Thoracic aorta (tissue), 2 donors: ENCODE measurements around the gene IFT43. TPM values are rescaled to one million over a fixed set of nuclear protein-coding genes. Genes with fewer than 3 reads are reported as not detected.
A peak's percentile ranks its signal among the peaks of the same experiment; 100 is the strongest.

ENCODE experiments used
- ATAC-seq: fragments of 150-250 bp; one replicate; pipeline ENCODE4 v1.8.0; 2017; ENCODE audit warnings: low read depth; ENCODE audit not compliant: insufficient number of reproducible peaks, low FRiP score
- DNase-seq: peaks from one replicate; pipeline ENCODE4 v3.0.0-alpha.2; 2020; ENCODE audit warnings: low spot score
- H3K27ac ChIP-seq, 2 donors: fragments of 200-600 bp; sonication (generic); 1 replicate in 1 of 2; 2 replicates in 1 of 2; pipeline ENCODE4 v1.5.1; 2016; ENCODE audit warnings: mild to moderate bottlenecking in 2 of 2, moderate library complexity in 2 of 2
- H3K27me3 ChIP-seq: fragments of 200-600 bp; sonication (generic); replicated peaks from 2 replicates; pipeline ENCODE4 v1.6.0; 2016; ENCODE audit warnings: mild to moderate bottlenecking; ENCODE audit not compliant: insufficient read depth
- H3K36me3 ChIP-seq: fragments of 200-600 bp; sonication (generic); one replicate; pipeline ENCODE4 v1.5.1; 2016
- H3K4me1 ChIP-seq, 2 donors: fragments of 200-600 bp; sonication (generic); 1 replicate in 1 of 2; 2 replicates in 1 of 2; pipeline versions ENCODE4 v1.5.1 to v1.6.0; 2016; ENCODE audit warnings: low read depth in 2 of 2, mild to moderate bottlenecking in 1 of 2; ENCODE audit not compliant: control insufficient read depth in 1 of 2
- H3K4me3 ChIP-seq: fragments of 200-600 bp; sonication (generic); 2 replicates; pipeline ENCODE4 v1.5.1; 2016; ENCODE audit warnings: mild to moderate bottlenecking
- H3K9me3 ChIP-seq: fragments of 200-600 bp; sonication (generic); 2 replicates; pipeline ENCODE4 v1.5.1; 2016
- CTCF ChIP-seq: fragments of 200-600 bp; sonication (generic); IDR thresholded peaks from one replicate; pipeline ENCODE4 v1.5.1; 2019; ENCODE audit warnings: antibody characterized with exemption
- total RNA-seq, 2 donors: library from RNA; depleted of rRNA; stranded (reverse); fragments of >200 nt; gene quantifications; one replicate each; pipeline versions ENCODE4 v1.1.0 to v1.2.3, GENCODE V29; 2016

The IFT43 gene
- 10 to 100 TPM; 27.5 to 80.8 TPM for total RNA-seq

GRCh38 chr14:75985618-75986438 lies at the start of gene IFT43:
Gene IFT43 (plus strand): TSS chr14:75985763. CDS start chr14:75985787, 24 bp downstream.
- no peak for TF ChIP-seq CTCF
- peaks cover 22 to 66% of the 10 kb centered on the region in 2 donors for H3K4me1 ChIP-seq
- no peaks in the 10 kb centered on the region for H3K36me3 ChIP-seq
- no peaks in the 10 kb centered on the region for H3K27me3 ChIP-seq
- peak; percentile 92 for DNase-seq
- ATAC-seq: peak; percentile 19
- H3K4me3 ChIP-seq: peak within 1 kb of the TSS; percentile 89
- no peaks in the 10 kb centered on the region for H3K9me3 ChIP-seq
- peak within 1 kb of the TSS; percentile 92 to 99 for H3K27ac ChIP-seq

GRCh38 chr14:75939200-75939599 lies 46.4 kb upstream of the IFT43 start:
- Histone ChIP-seq H3K36me3 (no peaks in the 10 kb centered on the region), H3K4me1 (no peaks in the 10 kb centered on the region), H3K27me3 (no peaks in the 10 kb centered on the region), H3K27ac (no peak overlapping the region), H3K9me3 (no peaks in the 10 kb centered on the region), H3K4me3 (no peak overlapping the region)
- no peak for TF ChIP-seq CTCF
- ATAC-seq: no peak
- no peak for DNase-seq

GRCh38 chr14:75941030-75941429 lies 44.5 kb upstream of the IFT43 start:
- Histone ChIP-seq H3K36me3 (no peaks in the 10 kb centered on the region), H3K4me1 (no peaks in the 10 kb centered on the region), H3K27ac (no peak overlapping the region), H3K9me3 (no peaks in the 10 kb centered on the region), H3K27me3 (no peaks in the 10 kb centered on the region), H3K4me3 (no peak overlapping the region)
- no peak for DNase-seq
- no peak for TF ChIP-seq CTCF
- no peak for ATAC-seq

- no peak overlapping the region for H3K4me3 ChIP-seq
- no peaks in the 10 kb centered on the region for H3K36me3 ChIP-seq
- no peaks in the 10 kb centered on the region for H3K9me3 ChIP-seq
- no peak for DNase-seq
- TF ChIP-seq CTCF: no peak
- no peaks in the 10 kb centered on the region for H3K27me3 ChIP-seq
- no peak overlapping the region for H3K27ac ChIP-seq
- ATAC-seq: no peak
- no peaks in the 10 kb centered on the region for H3K4me1 ChIP-seq
Measured at GRCh38 chr14:75944607-75945241, 40.8 kb upstream of the IFT43 start.

GRCh38 chr14:75946785-75947184 lies 38.8 kb upstream of the IFT43 start:
- Histone ChIP-seq H3K36me3 (no peaks in the 10 kb centered on the region), H3K9me3 (no peaks in the 10 kb centered on the region), H3K4me3 (no peak overlapping the region), H3K27me3 (no peaks in the 10 kb centered on the region), H3K27ac (no peak overlapping the region), H3K4me1 (no peaks in the 10 kb centered on the region)
- no peak for DNase-seq
- ATAC-seq: no peak
- no peak for TF ChIP-seq CTCF
